Ramos (cell line): ENCODE measurements around the gene SH3GL3.

ENCODE experiments used
- in situ Hi-C: fragments of 300-500 bp; cut with MboI; formaldehyde crosslinking; loops from one replicate; pipeline ENCODE4 v1.14.3; 2022; ENCODE audit warnings: low sequenced_read_pairs; ENCODE audit not compliant: unreplicated experiment

SH3GL3 gene

GRCh38 chr15:83449937-83450506 lies 2.9 kb downstream of the SH3GL3 start:
- in situ Hi-C loops = loop anchor here (25.0 kb wide), 1 partner anchor 562 kb away; no protein-coding TSS in a partner anchor

DNA sequence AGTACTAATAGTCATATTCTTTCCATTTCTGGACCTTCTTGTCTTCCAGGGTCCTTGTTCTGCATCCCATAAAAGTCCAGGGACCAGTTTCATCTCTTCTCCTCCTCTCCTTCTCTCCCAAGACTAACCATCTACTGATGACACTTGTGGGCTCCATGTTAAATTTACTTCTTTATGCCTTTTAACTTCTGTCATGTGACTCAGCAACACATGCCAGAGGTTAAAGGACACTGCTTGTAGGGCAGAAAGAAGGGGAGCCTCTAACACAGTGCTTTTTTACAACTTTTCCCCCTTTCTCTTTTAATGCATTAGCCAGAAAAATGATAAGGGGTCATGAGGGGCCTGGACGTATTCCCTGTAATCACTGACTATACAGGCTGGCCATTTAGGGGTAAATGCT lies 10.0 kb downstream of the SH3GL3 start:
- in situ Hi-C loops = no loop called here

DNA sequence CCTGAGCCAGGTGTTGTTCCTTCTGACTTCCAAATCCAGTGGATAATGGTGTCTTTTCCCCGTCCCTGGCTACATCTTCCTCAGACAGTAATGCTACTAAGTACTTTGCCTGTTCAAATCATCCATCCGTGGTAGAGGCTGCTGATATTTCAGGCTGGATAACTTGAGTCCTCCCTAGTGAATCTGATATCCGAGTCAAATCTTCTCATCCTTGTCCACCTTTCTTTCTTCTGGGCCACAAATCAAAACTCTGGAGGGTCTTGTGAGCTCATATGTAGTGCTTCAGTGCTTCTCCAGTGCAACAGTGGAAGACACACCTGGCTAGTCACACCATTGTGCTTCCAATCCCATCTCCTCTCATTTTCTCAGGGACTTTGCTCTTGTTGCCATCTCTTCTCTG lies 11.2 kb downstream of the SH3GL3 start:
- in situ Hi-C loops = no loop called here

- in situ Hi-C loops = no loop called here
These were observed 14.9 kb downstream of the SH3GL3 start for GRCh38 chr15:83462026-83462425.

DNA sequence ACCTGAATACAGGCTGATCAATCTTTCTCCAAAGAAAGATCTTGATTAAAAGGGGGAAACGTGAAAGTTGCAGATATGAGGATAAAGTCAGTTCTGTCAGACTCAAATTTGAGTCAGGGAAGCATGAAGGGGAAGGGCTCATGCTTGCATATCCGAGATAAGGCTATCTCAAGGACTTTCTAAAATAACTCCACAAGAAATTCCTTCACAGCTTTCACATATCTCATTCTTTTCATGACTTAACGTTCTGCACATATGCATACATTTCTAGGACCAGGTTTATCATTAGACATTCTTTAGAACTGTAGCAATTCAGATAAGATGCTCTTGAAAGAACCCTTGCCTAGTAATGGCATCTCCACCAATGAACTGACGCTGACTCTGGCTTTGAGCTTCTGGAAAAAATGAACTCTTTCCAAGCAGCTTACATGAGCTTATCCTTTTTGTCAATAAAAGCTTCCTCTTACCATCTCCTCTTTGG lies 15.9 kb downstream of the SH3GL3 start:
- in situ Hi-C loops = no loop called here

DNA sequence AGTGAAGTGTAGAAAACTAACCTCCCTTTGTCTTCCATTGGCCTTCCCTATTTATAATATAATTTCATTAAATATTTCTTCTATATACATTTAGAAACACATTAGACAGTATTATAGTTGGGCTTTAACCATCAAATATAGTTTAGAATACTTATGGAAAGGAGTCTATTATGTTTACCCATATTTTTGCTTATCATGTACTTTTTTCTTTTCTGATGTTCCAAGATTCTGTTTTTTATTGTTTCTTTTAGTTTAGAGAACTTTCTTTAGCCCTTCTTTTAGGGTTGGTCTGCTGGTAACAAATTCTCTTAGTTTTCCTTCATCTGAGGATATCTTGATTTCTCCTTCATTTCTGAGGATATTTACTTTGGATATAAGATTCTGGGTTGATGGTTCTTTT lies 23.7 kb downstream of the SH3GL3 start:
- in situ Hi-C loops = no loop called here

DNA sequence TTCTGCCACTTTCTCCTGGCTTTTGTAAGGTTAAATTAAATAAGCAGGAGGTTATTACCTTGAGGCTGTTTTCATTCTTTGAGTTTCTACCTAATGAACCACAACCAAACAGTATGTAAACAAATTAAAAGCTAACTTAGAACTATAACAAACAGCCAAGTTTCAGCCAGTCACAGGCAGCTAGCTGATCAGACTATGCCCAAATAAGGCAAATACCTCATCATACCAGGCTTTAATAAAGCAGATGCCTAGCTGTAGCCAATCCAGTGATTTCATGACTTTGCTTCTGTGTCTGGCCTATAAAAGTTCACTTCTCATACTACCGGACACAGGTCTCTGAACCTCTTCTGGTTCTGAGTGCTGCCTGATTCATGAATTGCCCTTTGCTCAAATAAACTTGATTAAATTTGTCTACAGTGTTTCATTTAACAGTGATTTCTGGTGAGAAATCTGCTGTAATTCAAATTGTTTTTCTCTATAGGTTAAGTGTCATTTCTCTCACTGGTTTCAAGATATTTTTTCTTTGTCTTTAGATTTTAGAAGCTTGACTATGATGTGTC lies 24.2 kb downstream of the SH3GL3 start:
- in situ Hi-C loops = no loop called here

- in situ Hi-C loops = no loop called here
These were observed 25.0 kb downstream of the SH3GL3 start for GRCh38 chr15:83472151-83472550.

- in situ Hi-C loops = no loop called here
These were observed 25.7 kb downstream of the SH3GL3 start for GRCh38 chr15:83472797-83473196.

DNA sequence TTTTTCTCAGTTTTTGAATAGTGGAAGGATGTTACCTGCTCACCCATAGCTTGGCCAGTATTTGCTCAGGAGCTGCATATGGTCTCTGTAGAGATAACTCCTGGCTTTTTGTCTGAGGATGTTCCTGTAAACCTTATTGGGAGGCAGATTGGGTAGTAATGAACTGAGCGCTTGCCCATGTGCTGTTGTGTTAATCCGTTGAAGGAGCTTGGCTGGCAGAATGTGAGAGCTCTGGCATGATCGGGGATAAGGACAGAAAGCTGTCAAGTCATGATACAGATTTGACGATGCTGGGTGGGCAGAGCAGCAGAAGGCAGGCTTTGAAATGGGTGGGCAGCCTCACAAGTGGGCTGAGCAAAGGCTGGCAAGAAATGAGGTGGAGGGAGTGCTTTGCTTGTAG lies 27.4 kb downstream of the SH3GL3 start:
- in situ Hi-C loops = no loop called here

GRCh38 chr15:83475551-83475950 lies 28.4 kb downstream of the SH3GL3 start:
- in situ Hi-C loops = no loop called here

DNA sequence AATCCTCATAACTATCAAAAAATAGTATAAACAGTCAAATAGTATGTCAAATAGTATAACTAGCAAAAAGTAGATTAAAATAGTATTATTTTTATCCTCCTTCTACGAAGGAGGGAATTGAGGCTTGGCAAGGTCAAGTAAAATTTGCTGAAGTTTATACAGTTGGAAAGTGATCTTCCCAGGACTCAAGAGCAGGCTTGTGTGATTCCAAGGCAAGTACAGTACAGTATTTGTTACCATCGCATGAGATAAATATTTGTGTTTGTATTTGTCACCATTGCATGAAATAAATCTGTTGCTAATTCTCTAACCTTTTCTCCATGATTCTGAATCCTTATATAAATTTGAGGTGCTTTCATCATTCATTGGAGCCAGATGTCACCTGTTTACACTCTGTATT lies 28.9 kb downstream of the SH3GL3 start:
- in situ Hi-C loops = no loop called here

- in situ Hi-C loops = no loop called here
These were observed 29.6 kb downstream of the SH3GL3 start for GRCh38 chr15:83476708-83477107.

DNA sequence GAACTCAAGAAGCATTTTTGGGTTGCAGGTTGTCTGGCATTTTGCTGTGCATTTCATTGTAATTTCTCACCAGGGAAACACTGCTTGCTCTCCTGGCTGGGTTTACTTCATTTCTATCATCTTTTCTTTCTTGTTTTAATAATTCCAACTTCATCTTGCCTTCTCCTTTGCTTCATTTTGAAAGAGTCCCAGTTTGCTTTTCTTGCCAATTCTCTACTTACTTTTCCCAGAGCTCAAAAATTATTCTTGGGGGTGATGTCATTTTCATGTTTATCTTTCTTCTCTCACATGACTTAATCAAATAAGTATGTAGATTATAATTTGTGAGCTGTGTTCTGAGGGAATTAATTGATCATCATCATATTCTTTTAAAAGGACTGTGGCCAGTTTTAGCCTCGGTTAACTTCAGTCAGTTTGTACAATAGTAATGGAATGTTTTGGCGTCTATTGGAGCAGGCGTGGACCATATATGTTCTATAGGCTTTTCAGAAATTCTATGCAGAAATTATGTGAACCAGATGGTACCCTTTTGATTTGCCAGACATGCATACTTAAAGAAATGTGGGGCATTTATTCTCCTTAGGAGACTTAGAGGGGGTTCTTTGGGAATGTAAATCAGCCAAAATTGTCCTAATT lies 30.1 kb downstream of the SH3GL3 start:
- in situ Hi-C loops = no loop called here

GRCh38 chr15:83477808-83478537 lies 30.8 kb downstream of the SH3GL3 start:
- in situ Hi-C loops = no loop called here

DNA sequence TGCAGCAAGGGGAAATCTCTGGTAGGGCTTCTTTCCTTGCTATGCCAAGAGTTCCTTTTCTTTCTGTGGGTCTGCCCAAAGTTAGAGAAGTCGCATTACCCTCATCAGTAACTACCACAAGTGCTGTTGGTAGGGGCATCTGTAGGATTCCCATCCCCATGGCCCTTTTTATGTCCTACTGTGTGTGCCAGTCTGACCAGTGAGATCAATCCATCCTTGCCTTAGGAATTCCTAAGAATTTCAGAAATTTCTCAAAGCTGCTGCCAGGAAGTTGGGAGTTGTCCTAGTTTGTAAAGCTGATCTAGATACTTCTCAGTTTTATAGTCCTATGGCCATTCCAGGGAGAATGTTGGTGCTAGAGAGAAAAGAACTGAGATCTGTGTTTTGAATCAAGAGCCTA lies 36.5 kb downstream of the SH3GL3 start:
- in situ Hi-C loops = no loop called here

DNA sequence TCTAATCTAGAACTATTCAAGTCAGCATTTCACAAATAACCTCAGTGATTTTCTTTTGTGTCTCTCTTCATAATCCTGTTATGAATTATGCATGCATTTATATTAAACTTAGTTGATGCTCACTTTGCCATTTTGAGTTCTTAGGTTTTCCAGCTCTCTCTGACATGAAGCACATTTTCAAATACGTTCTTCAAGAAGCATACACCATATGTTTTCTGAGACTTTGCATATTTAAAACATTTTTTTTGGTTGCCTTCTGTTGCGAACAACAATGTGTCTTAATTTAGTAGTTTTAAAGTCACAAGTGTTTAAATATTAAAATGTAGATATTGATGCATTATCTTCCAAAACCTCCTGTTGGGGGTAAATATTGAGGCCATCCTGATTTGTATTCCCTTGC lies 37.5 kb downstream of the SH3GL3 start:
- in situ Hi-C loops = no loop called here

- in situ Hi-C loops = no loop called here
These were observed 39.2 kb downstream of the SH3GL3 start for GRCh38 chr15:83486363-83486762.

GRCh38 chr15:83487519-83487918 lies 40.4 kb downstream of the SH3GL3 start:
- in situ Hi-C loops = no loop called here

- in situ Hi-C loops = no loop called here
These were observed 42.5 kb downstream of the SH3GL3 start for GRCh38 chr15:83489690-83490089.

GRCh38 chr15:83491486-83491885 lies 44.3 kb downstream of the SH3GL3 start:
- in situ Hi-C loops = no loop called here
